Gastroesophageal sphincter (tissue), 3 donors: Measurements from ENCODE around the gene PTPN14.

ENCODE experiments used
- CTCF ChIP-seq, 4 experiments: fragments of 200-600 bp in 2 of 4; fragments of 450-650 bp in 2 of 4; sonication (generic) in 1 of 4; IDR thresholded peaks; one replicate each; pipeline ENCODE4 v1.5.1; 2017 to 2019; ENCODE audit warnings: antibody characterized with exemption in 4 of 4, mild to moderate bottlenecking in 2 of 4, moderate library complexity in 2 of 4
- POLR2A ChIP-seq, 2 donors: fragments of 450-650 bp; IDR thresholded peaks; one replicate each; pipeline ENCODE4 v1.6.1; 2017; ENCODE audit warnings: antibody characterized with exemption in 2 of 2, mild to moderate bottlenecking in 2 of 2, moderate library complexity in 1 of 2
- POLR2AphosphoS5 ChIP-seq: sonication (generic); formaldehyde crosslinking; IDR thresholded peaks from one replicate; pipeline ENCODE4 v1.6.1; 2017; ENCODE audit warnings: antibody characterized with exemption

- TF ChIP-seq CTCF (IDR thresholded peaks at IDR 0.05): no peak
- no peak for TF ChIP-seq POLR2AphosphoS5
- no peak for TF ChIP-seq POLR2A (IDR thresholded peaks at IDR 0.05)
Observed at GRCh38 chr1:214327514-214327913, 223.9 kb downstream of the PTPN14 start.
